Progenitor cell of endocrine pancreas (in vitro differentiated cells): Measurements from ENCODE around the gene CYTH1. TPM values are rescaled to one million over a fixed set of nuclear protein-coding genes. Genes with fewer than 3 reads are reported as not detected.
"Not testable (repeated sequence)": the region's sequence is repeated elsewhere in the genome, so short reads cannot be mapped to it uniquely, and the experiment has no call there.

Experiments
- DNase-seq: peaks from one replicate; pipeline ENCODE4 v3.0.0; 2021; ENCODE audit warnings: low spot score; ENCODE audit not compliant: unreplicated experiment
- H3K27ac Mint-ChIP-seq: 2 replicates; pipeline ENCODE4 v1.8.0; 2021; ENCODE audit warnings: mild to moderate bottlenecking, moderate library complexity, mixed read lengths
- H3K27me3 Mint-ChIP-seq: 2 replicates; pipeline ENCODE4 v1.8.0; 2021; ENCODE audit warnings: mixed read lengths
- H3K36me3 Mint-ChIP-seq: 2 replicates; pipeline ENCODE4 v1.8.0; 2022; ENCODE audit warnings: mixed read lengths; ENCODE audit not compliant: insufficient read depth
- H3K4me1 Mint-ChIP-seq: 2 replicates; pipeline ENCODE4 v1.8.0; 2021; ENCODE audit warnings: low read depth, mixed read lengths
- H3K4me3 Mint-ChIP-seq: 2 replicates; pipeline ENCODE4 v1.8.0; 2021; ENCODE audit warnings: low read depth, mild to moderate bottlenecking, moderate library complexity, mixed read lengths
- H3K9me3 Mint-ChIP-seq: 2 replicates; pipeline ENCODE4 v1.8.0; 2021; ENCODE audit warnings: low read depth, mixed read lengths
- total RNA-seq: library from RNA; stranded (reverse); gene quantifications from 2 replicates; pipeline ENCODE4 v1.2.1, GENCODE V29; 2021
- TF ChIP-seq, protein P1 (sequence below): fragments of 200-600 bp; sonication (generic); IDR thresholded peaks from one replicate; pipeline ENCODE4 v1.5.0; 2021; ENCODE audit warnings: antibody characterized with exemption, mild to moderate bottlenecking; ENCODE audit not compliant: unreplicated experiment

The CYTH1 gene
- total RNA-seq, 1 donor from 2014 or later: 33.3 TPM

DNA sequence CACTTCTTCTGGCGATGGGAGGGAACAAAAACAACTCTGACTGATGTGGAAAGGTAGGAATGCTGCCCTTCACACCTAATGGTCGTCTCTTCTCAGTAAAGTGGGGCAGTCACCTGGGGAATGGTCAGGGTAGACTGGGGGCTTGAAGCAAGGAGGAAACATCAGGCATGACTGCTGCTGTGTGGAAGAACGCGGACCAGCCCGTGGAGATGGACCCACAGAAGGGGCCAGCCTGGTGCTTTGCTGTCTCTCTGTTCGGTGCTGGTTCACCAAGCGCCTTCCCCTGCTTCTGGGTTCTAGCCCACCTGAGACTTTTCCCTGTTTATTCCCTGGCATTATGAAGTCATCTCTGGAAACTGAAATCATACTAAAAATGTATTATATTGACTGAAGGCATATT lies 108.7 kb downstream of the CYTH1 start:
- Mint-ChIP-seq H3K4me1 (peaks cover 3% of the 10 kb centered on the region), H3K27me3 (no peaks in the 10 kb centered on the region), H3K9me3 (no peaks in the 10 kb centered on the region), H3K27ac (no peak overlapping the region), H3K36me3 (peaks cover 12% of the 10 kb centered on the region), H3K4me3 (no peak overlapping the region)
- TF ChIP-seq, protein P1, sequence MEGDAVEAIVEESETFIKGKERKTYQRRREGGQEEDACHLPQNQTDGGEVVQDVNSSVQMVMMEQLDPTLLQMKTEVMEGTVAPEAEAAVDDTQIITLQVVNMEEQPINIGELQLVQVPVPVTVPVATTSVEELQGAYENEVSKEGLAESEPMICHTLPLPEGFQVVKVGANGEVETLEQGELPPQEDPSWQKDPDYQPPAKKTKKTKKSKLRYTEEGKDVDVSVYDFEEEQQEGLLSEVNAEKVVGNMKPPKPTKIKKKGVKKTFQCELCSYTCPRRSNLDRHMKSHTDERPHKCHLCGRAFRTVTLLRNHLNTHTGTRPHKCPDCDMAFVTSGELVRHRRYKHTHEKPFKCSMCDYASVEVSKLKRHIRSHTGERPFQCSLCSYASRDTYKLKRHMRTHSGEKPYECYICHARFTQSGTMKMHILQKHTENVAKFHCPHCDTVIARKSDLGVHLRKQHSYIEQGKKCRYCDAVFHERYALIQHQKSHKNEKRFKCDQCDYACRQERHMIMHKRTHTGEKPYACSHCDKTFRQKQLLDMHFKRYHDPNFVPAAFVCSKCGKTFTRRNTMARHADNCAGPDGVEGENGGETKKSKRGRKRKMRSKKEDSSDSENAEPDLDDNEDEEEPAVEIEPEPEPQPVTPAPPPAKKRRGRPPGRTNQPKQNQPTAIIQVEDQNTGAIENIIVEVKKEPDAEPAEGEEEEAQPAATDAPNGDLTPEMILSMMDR: no peak
- no peak for DNase-seq

DNA sequence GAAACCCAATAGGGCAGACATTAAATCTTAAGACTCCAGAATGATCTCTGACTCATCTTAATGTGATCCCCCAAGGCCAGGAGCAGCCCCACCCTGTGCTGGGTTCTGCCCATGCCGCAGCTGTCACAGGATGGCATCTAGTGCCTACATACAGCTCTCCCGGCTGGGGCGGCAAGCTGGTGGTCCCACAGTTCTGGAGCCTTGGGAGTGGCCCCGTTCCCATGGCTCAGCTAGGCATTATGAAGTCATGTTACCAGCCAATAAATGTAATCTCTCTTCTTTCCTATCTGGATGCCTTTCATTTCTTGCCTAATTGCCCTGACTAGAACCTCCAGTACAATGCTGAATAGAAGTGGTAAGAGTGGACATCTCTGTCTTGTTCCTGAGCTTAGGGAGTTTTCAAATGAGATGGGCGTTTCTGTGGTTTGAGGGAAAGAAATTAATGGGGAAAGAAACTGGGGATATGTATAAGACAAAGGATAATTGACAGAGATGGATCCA lies 109.2 kb downstream of the CYTH1 start:
- no peak overlapping the region for H3K27ac Mint-ChIP-seq

DNA sequence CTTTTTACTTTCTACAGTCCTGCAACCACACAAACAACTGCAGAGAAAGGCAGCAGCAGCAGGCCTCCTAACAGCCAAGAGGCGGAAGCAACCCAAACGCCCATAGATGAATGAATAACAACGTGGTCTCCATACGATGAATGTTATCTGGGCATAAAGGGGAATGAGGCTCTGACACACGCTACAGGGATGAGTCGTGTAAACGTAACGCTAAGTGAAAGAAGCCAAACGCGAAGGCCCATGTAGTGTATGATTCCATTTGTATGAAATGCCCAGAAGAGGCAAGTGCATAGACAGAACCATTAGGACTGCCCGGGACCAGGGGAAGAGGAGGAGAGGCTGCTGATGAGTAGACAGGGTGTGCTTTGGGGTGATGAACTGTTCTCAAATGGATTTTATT lies 110.1 kb downstream of the CYTH1 start:
- Mint-ChIP-seq H3K27ac (no peak overlapping the region), H3K4me1 (peaks cover 3% of the 10 kb centered on the region), H3K4me3 (no peak overlapping the region), H3K36me3 (peaks cover 8% of the 10 kb centered on the region), H3K27me3 (no peaks in the 10 kb centered on the region), H3K9me3 (no peaks in the 10 kb centered on the region)
- DNase-seq: no peak
- TF ChIP-seq, protein P1: no peak

More for the DNA sequence above, 109.2 kb downstream of the CYTH1 start:
- Mint-ChIP-seq H3K27me3 (no peaks in the 10 kb centered on the region), H3K4me3 (no peak overlapping the region), H3K9me3 (no peaks in the 10 kb centered on the region), H3K36me3 (peaks cover 10% of the 10 kb centered on the region), H3K4me1 (peaks cover 3% of the 10 kb centered on the region)
- no peak for DNase-seq
- TF ChIP-seq, protein P1: no peak

DNA sequence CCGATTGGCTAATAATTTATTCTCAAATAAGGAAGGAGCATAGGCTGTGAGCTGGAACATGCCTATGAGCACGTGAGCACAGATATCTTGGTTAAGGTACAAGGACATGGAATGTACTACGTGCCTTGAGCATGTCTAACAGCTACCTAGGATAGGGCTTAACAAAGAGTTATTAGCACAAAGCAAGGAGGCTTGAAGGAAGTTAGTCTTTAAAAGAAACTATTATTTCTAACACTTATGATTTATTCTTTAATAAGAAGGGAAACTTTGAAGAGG lies 110.4 kb downstream of the CYTH1 start:
- not testable (repeated sequence) for H3K4me3 Mint-ChIP-seq, H3K27ac Mint-ChIP-seq, H3K9me3 Mint-ChIP-seq

DNA sequence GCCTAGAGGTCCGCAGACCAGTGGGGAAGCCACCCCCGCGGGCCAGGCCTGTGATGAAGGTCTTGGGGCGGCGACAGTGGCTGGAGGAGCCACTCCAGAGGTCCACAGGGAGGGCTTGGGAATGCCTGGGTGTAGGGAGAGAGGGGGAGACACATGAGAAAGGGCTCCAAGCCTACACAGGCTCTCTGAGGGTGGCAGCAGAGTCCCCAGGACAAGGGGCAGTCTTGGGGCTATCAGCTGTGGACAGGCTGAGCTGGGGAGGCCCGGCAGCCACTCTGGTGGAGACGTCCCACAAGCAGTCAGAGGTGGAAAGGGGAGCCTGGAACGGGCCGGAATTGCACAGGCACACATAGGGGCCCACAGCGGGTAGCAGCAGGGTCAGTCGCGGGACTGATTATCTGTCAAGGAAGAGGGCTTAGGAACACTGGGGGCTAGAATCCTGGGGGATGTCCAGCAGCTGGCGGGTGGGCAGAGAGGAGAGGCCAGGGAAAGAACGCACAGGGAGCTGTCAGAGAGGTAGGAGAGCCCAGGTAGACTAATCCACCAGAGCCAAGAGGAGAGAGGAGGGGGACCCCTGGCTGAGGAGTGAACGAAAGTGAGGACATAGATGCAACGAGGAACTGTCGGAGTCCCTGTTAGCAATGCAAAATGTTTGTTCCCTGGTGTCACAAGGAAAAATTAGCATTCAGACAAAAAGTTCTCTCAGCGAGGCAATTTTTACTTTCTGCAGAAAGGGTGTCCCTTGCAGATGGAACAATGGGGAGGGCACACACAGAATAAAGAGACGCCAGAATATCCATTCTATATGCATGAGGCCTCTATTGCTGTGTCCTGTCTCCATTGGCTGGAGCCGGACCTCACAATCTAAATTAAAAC lies 111.0 kb downstream of the CYTH1 start:
- H3K4me3 Mint-ChIP-seq: no peak overlapping the region
- H3K4me1 Mint-ChIP-seq: peaks cover 7% of the 10 kb centered on the region
- H3K27ac Mint-ChIP-seq: peak overlapping the region; percentile 81
- no peaks in the 10 kb centered on the region for H3K9me3 Mint-ChIP-seq
- DNase-seq: no peak
- TF ChIP-seq, protein P1: no peak
- H3K36me3 Mint-ChIP-seq: peaks cover 8% of the 10 kb centered on the region
- no peaks in the 10 kb centered on the region for H3K27me3 Mint-ChIP-seq

More for the DNA sequence above, 110.4 kb downstream of the CYTH1 start:
- not testable (repeated sequence) for DNase-seq, H3K4me1 Mint-ChIP-seq, H3K27me3 Mint-ChIP-seq, H3K36me3 Mint-ChIP-seq
